NCI-H128 (cell line): Measurements from ENCODE around the gene ATP5F1D.
A peak's percentile ranks its signal among the peaks of the same experiment; 100 is the strongest.
"Not testable (repeated sequence)": the region's sequence is repeated elsewhere in the genome, so short reads cannot be mapped to it uniquely, and the experiment has no call there.

ENCODE experiments used
- DNase-seq: peaks from one replicate; lab custom pipeline; 2025; ENCODE audit not compliant: unreplicated experiment; lab: John Stamatoyannopoulos, UW

ATP5F1D gene

GRCh38 chr19:1241417-1242095 lies at the start of gene ATP5F1D:
Gene ATP5F1D, plus strand, starts transcription at chr19:1241751. Its CDS starts 100 bp downstream, at chr19:1241851.
- peak; percentile 87 for DNase-seq

- DNase-seq, result no peak
These were observed 42.0 kb upstream of the ATP5F1D start for GRCh38 chr19:1199531-1199930.

GRCh38 chr19:1200614-1201013 lies 40.9 kb upstream of the ATP5F1D start:
- DNase-seq, result not testable (repeated sequence)

GRCh38 chr19:1205114-1206099 lies 36.1 kb upstream of the ATP5F1D start, which contains the start of gene STK11:
Gene STK11, plus strand, starts transcription at chr19:1205778. Its CDS starts 1,136 bp downstream, at chr19:1206914.
- DNase-seq, result peak; percentile 91

GRCh38 chr19:1206150-1206863 lies 35.2 kb upstream of the ATP5F1D start:
- no peak for DNase-seq

GRCh38 chr19:1206864-1207450 lies 34.6 kb upstream of the ATP5F1D start:
- no peak for DNase-seq

GRCh38 chr19:1208830-1209229 lies 32.7 kb upstream of the ATP5F1D start:
- not testable (repeated sequence) for DNase-seq

- DNase-seq, result no peak
These were observed 31.4 kb upstream of the ATP5F1D start for GRCh38 chr19:1210227-1210538.

- no peak for DNase-seq
These were observed 29.9 kb upstream of the ATP5F1D start for GRCh38 chr19:1211494-1212234.

GRCh38 chr19:1213391-1214286 lies 27.9 kb upstream of the ATP5F1D start:
- no peak for DNase-seq

GRCh38 chr19:1214299-1214861 lies 27.2 kb upstream of the ATP5F1D start:
- DNase-seq, result no peak

- DNase-seq, result no peak
These were observed 26.5 kb upstream of the ATP5F1D start for GRCh38 chr19:1214862-1215731.

GRCh38 chr19:1216756-1217155 lies 24.8 kb upstream of the ATP5F1D start:
- no peak for DNase-seq

GRCh38 chr19:1217366-1217765 lies 24.2 kb upstream of the ATP5F1D start:
- DNase-seq, result no peak

- DNase-seq, result no peak
These were observed 22.6 kb upstream of the ATP5F1D start for GRCh38 chr19:1218751-1219567.

- no peak for DNase-seq
These were observed 21.6 kb upstream of the ATP5F1D start for GRCh38 chr19:1219786-1220476.
